22Rv1 (cell line): Measurements from ENCODE around the gene TBL1XR1.

ENCODE experiments used
- ZFX ChIP-seq: fragments of 450-650 bp; IDR thresholded peaks from 2 replicates; pipeline ENCODE4 v1.6.1; 2017; ENCODE audit warnings: antibody characterized with exemption, borderline replicate concordance
- TF ChIP-seq, protein P1 (sequence below): fragments of 450-650 bp; IDR thresholded peaks from 2 replicates; pipeline ENCODE4 v1.5.1; 2017; ENCODE audit warnings: mild to moderate bottlenecking

DNA sequence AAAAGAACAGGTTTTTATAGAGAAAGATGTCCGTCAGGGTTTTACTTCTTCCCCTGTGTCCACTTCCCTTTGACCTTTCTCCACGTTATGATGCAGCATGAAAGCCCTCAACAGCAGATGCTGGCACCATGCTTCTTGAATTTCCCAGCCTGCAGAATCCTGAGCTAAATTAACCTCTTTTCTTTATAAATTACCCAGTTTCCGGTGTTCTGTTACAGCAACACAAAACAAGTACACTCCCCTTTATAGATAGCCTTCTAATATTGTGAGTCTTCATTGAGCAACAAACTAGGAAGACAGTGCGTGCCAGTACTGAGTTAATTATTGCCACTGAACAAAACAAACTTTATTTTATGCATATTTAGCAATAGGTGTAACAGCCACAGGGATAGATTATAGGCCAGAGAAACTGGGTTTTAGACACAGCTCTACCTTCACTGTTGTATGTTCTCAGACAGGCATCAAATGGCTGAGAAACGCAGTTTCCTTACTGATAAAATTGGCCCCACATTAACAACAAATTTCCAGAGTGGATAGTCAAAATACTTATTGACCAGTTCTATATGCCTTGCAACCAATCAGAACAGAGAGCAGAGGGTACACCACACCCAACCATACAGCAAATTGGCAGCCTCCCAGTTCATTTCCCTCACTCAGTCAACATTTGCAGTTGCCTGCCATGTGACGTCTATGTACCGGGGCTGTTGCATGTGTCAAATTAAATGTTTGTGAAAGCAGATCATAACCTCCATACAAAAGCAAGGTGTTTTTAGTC is 14.4 kb upstream of the TBL1XR1 start:
- TF ChIP-seq, protein P1, sequence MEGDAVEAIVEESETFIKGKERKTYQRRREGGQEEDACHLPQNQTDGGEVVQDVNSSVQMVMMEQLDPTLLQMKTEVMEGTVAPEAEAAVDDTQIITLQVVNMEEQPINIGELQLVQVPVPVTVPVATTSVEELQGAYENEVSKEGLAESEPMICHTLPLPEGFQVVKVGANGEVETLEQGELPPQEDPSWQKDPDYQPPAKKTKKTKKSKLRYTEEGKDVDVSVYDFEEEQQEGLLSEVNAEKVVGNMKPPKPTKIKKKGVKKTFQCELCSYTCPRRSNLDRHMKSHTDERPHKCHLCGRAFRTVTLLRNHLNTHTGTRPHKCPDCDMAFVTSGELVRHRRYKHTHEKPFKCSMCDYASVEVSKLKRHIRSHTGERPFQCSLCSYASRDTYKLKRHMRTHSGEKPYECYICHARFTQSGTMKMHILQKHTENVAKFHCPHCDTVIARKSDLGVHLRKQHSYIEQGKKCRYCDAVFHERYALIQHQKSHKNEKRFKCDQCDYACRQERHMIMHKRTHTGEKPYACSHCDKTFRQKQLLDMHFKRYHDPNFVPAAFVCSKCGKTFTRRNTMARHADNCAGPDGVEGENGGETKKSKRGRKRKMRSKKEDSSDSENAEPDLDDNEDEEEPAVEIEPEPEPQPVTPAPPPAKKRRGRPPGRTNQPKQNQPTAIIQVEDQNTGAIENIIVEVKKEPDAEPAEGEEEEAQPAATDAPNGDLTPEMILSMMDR: no peak
- no peak for TF ChIP-seq ZFX
